GM12878 (cell line): ENCODE data around the gene SIDT1. TPM values are rescaled to one million over a fixed set of nuclear protein-coding genes. Genes with fewer than 3 reads are reported as not detected.

Experiments used
- ATAC-seq: fragments of 200-7000 bp; cut with Tn5 transposase; 3 replicates; pipeline ENCODE4 v1.9.1; 2020; ENCODE audit warnings: mild to moderate bottlenecking, moderate library complexity
- BruUV-seq: library from RNA; stranded (reverse); fragments of 400-500 nt; replicated peaks from 2 replicates; lab custom pipeline; 2021; lab: Mats Ljungman, UMichigan
- CTCF ChIA-PET: fragments of 300-600 bp; sonication (Branson Sonifier 250); formaldehyde crosslinking; extraction: SDS; loops from one replicate; lab custom pipeline; 2021; ENCODE audit warnings: inconsistent platforms; lab: Yijun Ruan, JAX
- POLR2A ChIA-PET: fragments of 350-600 bp; formaldehyde crosslinking; extraction: SDS; loops from one replicate; lab custom pipeline; 2021; ENCODE audit warnings: inconsistent platforms; lab: Charles Lee
- RAD21 ChIA-PET: fragments of 300-600 bp; sonication (Branson Sonifier 250); formaldehyde crosslinking; loops from one replicate; lab custom pipeline; 2023; ENCODE audit warnings: antibody characterized with exemption; ENCODE audit not compliant: unreplicated experiment; lab: Charles Lee
- SMC1A ChIA-PET: fragments of 300-600 bp; sonication (Branson Sonifier 250); formaldehyde crosslinking; loops from one replicate; lab custom pipeline; 2023; ENCODE audit not compliant: unreplicated experiment, uncharacterized antibody; lab: Charles Lee
- DNase-seq: peaks from one replicate; pipeline ENCODE4 v3.0.0-alpha.2; 2011; ENCODE audit warnings: low read depth, low spot score
- FAIRE-seq: peaks from 3 replicates; lab custom pipeline; 2011; peaks lifted over from hg19 to GRCh38; lab: Jason Lieb, UNC
- H2AFZ ChIP-seq: 2 replicates; pipeline ENCODE4 v1.6.0; 2011; ENCODE audit warnings: low read depth, low read length, control low read depth; ENCODE audit not compliant: control insufficient read depth
- H3K27ac ChIP-seq: 2 replicates; pipeline ENCODE4 v1.5.1; 2011; ENCODE audit warnings: control low read depth; ENCODE audit not compliant: control insufficient read depth, insufficient read depth
- H3K27me3 ChIP-seq, 2 experiments: replicated peaks in 1 of 2; 2 replicates each; pipeline versions ENCODE4 v1.6.0 to v1.6.1; 2011; ENCODE audit warnings: low read length in 1 of 2; ENCODE audit not compliant: control insufficient read depth in 2 of 2, insufficient read depth in 2 of 2
- H3K36me3 ChIP-seq, 2 experiments: 2 replicates each; pipeline ENCODE4 v1.5.1; 2011; ENCODE audit warnings: low read length in 1 of 2; ENCODE audit not compliant: control insufficient read depth in 2 of 2, insufficient read depth in 2 of 2
- H3K4me1 ChIP-seq: 2 replicates; pipeline ENCODE4 v1.6.1; 2011; ENCODE audit warnings: mild to moderate bottlenecking, low read length, moderate library complexity, mixed read lengths; ENCODE audit not compliant: control insufficient read depth, insufficient read depth
- H3K4me2 ChIP-seq: 2 replicates; pipeline ENCODE4 v1.6.0; 2011; ENCODE audit warnings: control low read depth; ENCODE audit not compliant: control insufficient read depth, insufficient read depth
- H3K4me3 ChIP-seq: fragments of 200-600 bp; sonication (generic); 2 replicates; pipeline ENCODE4 v1.5.1; 2016
- H3K79me2 ChIP-seq: 2 replicates; pipeline ENCODE4 v1.6.0; 2011; ENCODE audit warnings: low read length; ENCODE audit not compliant: control insufficient read depth, insufficient read depth
- H3K9ac ChIP-seq: 2 replicates; pipeline ENCODE4 v1.8.0; 2011; ENCODE audit warnings: low read length, control low read depth, mixed read lengths; ENCODE audit not compliant: control insufficient read depth, insufficient read depth
- H3K9me3 ChIP-seq: replicated peaks from 3 replicates; pipeline ENCODE4 v1.5.1; 2011; ENCODE audit warnings: mild to moderate bottlenecking, low read length; ENCODE audit not compliant: control insufficient read depth, insufficient read depth
- H4K20me1 ChIP-seq: 2 replicates; pipeline ENCODE4 v1.6.0; 2011; ENCODE audit not compliant: control insufficient read depth, insufficient read depth
- BMI1 ChIP-seq: fragments of 450-650 bp; IDR thresholded peaks from 2 replicates; pipeline ENCODE4 v1.6.1; 2016; ENCODE audit warnings: mild to moderate bottlenecking, moderate library complexity, borderline replicate concordance
- NFIC ChIP-seq: IDR thresholded peaks from 2 replicates; pipeline ENCODE4 v1.6.1; 2012; ENCODE audit warnings: low read depth, mild to moderate bottlenecking, inconsistent platforms, low read length, moderate library complexity
- RUNX3 ChIP-seq: IDR thresholded peaks from 2 replicates; pipeline ENCODE4 v1.6.1; 2012; ENCODE audit warnings: low read length, inconsistent platforms
- STAT1 ChIP-seq: fragments of 450-650 bp; conservative IDR thresholded peaks from 2 replicates; pipeline ENCODE4 v1.6.1; 2014; ENCODE audit warnings: antibody characterized with exemption, mild to moderate bottlenecking
- ZZZ3 ChIP-seq: IDR thresholded peaks from 2 replicates; pipeline ENCODE4 v1.6.1; 2011; ENCODE audit warnings: low read depth; ENCODE audit not compliant: control insufficient read depth, insufficient read length
- WGBS: methylation state at CpG from one replicate; pipeline ENCODE4 v1.1.6; 2016; ENCODE audit warnings: low lambda C conversion rate; ENCODE audit not compliant: insufficient replicate concordance, insufficient coverage; ENCODE audit errors: missing lambda C conversion rate; 5-methylcytosine and 5-hydroxymethylcytosine counted together
- in situ Hi-C: fragments of 300-500 bp; cut with MboI; formaldehyde crosslinking; loops from 9 replicates; pipeline ENCODE4 v1.14.3; 2018; ENCODE audit warnings: mixed read lengths
- intact Hi-C: fragments of 100-400 bp; cut with micrococcal nuclease; formaldehyde crosslinking; loops from one replicate; pipeline ENCODE4 v1.14.2; 2022; ENCODE audit not compliant: unreplicated experiment
- polyA plus RNA-seq, 11 experiments: library from polyadenylated mRNA; depleted of rRNA in 4 of 11; unstranded in 6 of 11; stranded (reverse) in 5 of 11; fragments of >200 nt; fragmentation: Nextera tagmentation in 4 of 11; fragmentation: Illumina TruSeq in 1 of 11; extraction: Ambion mirVana in 4 of 11; extraction: Trizol in 1 of 11; gene quantifications; 1 replicate in 1 of 11; 2 replicates in 10 of 11; pipeline versions ENCODE4 v1.2.1 to v1.2.3, GENCODE V29; 2011 to 2016; ENCODE audit warnings: inconsistent platforms in 2 of 11, missing spikeins in 2 of 11, low read depth in 1 of 11
- total RNA-seq, 4 experiments: library from RNA; depleted of rRNA in 3 of 4; stranded (reverse); fragments of >200 nt in 3 of 4; fragmentation: Illumina TruSeq in 1 of 4; extraction: Trizol in 1 of 4; gene quantifications; 2 replicates each; pipeline versions ENCODE4 v1.2.1 to v1.2.3, GENCODE V29; 2013 to 2021
- TF ChIP-seq, protein P1 (sequence below): fragments of 450-650 bp; formaldehyde crosslinking; IDR thresholded peaks from 2 replicates; pipeline ENCODE4 v1.5.0; 2022; ENCODE audit warnings: mild to moderate bottlenecking, missing genetic modification characterization

SIDT1 gene
- total and polyA plus RNA-seq, 10 of the 15 experiments (the other 5 are each of a cell fraction or from before 2014, with no cell fraction given): 3.0 to 45.0 (median 26.6) TPM

DNA sequence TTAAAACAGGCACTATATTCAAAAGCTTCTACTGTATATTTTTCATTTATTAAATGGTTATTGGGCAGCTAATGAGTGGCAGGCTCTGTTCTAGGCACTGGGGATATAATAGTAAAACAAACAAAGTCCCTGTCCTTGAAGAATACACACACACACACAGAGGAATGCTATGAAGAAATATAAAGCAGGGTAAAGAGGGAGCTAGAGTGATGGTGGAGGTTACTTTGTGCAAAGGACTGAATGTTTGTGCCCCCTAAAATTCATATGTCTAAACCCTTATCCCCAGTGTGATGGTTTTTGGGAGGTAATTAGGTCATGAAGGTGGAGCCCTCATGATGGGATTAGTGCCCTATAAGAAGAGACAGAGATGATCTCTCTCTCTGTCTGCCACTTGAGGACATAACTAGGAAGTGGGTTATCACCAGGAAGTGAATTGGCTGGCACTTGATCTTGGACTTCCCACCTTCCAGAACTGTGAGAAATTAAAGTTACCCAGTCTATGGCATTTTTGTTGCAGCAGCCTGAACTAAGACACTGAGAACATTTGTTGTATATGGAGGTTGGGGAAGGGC lies 132.3 kb downstream of the SIDT1 start (continued):
- TF ChIP-seq, protein P1, sequence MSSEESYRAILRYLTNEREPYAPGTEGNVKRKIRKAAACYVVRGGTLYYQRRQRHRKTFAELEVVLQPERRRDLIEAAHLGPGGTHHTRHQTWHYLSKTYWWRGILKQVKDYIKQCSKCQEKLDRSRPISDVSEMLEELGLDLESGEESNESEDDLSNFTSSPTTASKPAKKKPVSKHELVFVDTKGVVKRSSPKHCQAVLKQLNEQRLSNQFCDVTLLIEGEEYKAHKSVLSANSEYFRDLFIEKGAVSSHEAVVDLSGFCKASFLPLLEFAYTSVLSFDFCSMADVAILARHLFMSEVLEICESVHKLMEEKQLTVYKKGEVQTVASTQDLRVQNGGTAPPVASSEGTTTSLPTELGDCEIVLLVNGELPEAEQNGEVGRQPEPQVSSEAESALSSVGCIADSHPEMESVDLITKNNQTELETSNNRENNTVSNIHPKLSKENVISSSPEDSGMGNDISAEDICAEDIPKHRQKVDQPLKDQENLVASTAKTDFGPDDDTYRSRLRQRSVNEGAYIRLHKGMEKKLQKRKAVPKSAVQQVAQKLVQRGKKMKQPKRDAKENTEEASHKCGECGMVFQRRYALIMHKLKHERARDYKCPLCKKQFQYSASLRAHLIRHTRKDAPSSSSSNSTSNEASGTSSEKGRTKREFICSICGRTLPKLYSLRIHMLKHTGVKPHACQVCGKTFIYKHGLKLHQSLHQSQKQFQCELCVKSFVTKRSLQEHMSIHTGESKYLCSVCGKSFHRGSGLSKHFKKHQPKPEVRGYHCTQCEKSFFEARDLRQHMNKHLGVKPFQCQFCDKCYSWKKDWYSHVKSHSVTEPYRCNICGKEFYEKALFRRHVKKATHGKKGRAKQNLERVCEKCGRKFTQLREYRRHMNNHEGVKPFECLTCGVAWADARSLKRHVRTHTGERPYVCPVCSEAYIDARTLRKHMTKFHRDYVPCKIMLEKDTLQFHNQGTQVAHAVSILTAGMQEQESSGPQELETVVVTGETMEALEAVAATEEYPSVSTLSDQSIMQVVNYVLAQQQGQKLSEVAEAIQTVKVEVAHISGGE: no peak
- TF ChIP-seq ZZZ3: no peak

DNA sequence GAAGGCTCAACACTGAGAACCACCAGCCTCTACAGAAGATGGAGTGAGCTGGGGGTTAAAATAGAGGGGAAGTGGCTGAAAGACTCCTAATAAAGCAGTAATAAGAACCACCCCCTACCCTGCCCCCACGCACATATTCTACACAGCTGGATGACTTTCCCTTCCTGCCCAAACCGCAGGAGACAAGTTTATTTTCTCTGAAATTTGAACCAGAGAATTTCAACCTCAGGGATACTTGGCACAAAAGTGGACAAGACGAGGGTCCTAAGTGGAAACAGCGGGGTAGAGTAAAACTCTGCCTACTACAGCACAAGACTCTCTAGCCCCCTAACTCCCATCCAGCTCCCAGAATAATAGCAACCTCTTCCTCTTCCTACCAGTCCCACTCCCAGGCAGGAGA lies 135.7 kb downstream of the SIDT1 start:
- ChIA-PET SMC1A (interaction anchor here (0.6 to 1.5 kb wide), 5 partner anchors 10 to 77 kb away, joined by 3 to 4 read pairs (median 4); no protein-coding TSS in a partner anchor), RAD21 (interaction anchor here (0.7 kb wide), 1 partner anchor 260 kb away, joined by 3 read pairs; no protein-coding TSS in a partner anchor), POLR2A (interaction anchor here (0.6 kb wide), 1 partner anchor 21 kb away, joined by 3 read pairs; no protein-coding TSS in a partner anchor), CTCF (interaction anchor here (0.9 to 1.4 kb wide), 3 partner anchors 90 to 175 kb away, joined by 3 to 4 read pairs (median 3); no protein-coding TSS in a partner anchor)
- intact Hi-C loops: no loop called here
- Histone ChIP-seq H3K27ac (no peak overlapping the region), H3K36me3 (peaks cover 0 to 3% of the 10 kb centered on the region in 2 experiments; a peak in 1 of 4 replicates), H3K27me3 (no peaks in the 10 kb centered on the region), H3K9me3 (no peaks in the 10 kb centered on the region), H3K4me2 (no peak overlapping the region), H2AFZ (no peak overlapping the region), H3K4me1 (no peaks in the 10 kb centered on the region), H3K9ac (no peak overlapping the region), H4K20me1 (no peaks in the 10 kb centered on the region), H3K79me2 (no peaks in the 10 kb centered on the region), H3K4me3 (no peak overlapping the region)
- BruUV-seq: TSS peak; percentile 22
- DNase-seq (no peak), FAIRE-seq (no peak), ATAC-seq (no peak; the same call in 2 of the 3 replicates)
- TF ChIP-seq STAT1 (no peak), RUNX3 (peak; percentile 41), NFIC (no peak), BMI1 (no peak)
- WGBS: 59% methylated on average over 4 of the region's 4 CpGs
- in situ Hi-C loops: no loop called here
